MCF 10A (cell line): Measurements from ENCODE around the gene TMEM204. TPM values are rescaled to one million over a fixed set of nuclear protein-coding genes. Genes with fewer than 3 reads are reported as not detected.

Experiments
- BruUV-seq: library from RNA; stranded (reverse); fragments of 400-500 nt; replicated peaks from 2 replicates; lab custom pipeline; 2021; lab: Mats Ljungman, UMichigan
- CTCF ChIA-PET: fragments of 300-600 bp; sonication (Branson Sonifier 250); formaldehyde crosslinking; extraction: SDS; loops from one replicate; lab custom pipeline; 2021; ENCODE audit warnings: antibody characterized with exemption, inconsistent platforms; lab: Yijun Ruan, JAX
- POLR2A ChIA-PET: fragments of 300-600, 350-650 bp; sonication (Branson Sonifier 250); formaldehyde crosslinking; extraction: SDS; loops from one replicate; lab custom pipeline; 2020; ENCODE audit warnings: antibody characterized with exemption, inconsistent platforms; lab: Yijun Ruan, JAX
- DNase-seq: peaks from one replicate; pipeline ENCODE4 v3.0.0-alpha.2; 2018; ENCODE audit not compliant: unreplicated experiment
- H3K27ac Mint-ChIP-seq: one replicate; pipeline ENCODE4 v1.8.0; 2022; ENCODE audit warnings: mild to moderate bottlenecking, low read depth, mixed read lengths; ENCODE audit not compliant: unreplicated experiment
- H3K27me3 Mint-ChIP-seq: one replicate; pipeline ENCODE4 v1.8.0; 2022; ENCODE audit warnings: mixed read lengths; ENCODE audit not compliant: insufficient read depth, unreplicated experiment
- H3K36me3 Mint-ChIP-seq: one replicate; pipeline ENCODE4 v1.8.0; 2022; ENCODE audit warnings: mild to moderate bottlenecking, moderate library complexity, mixed read lengths; ENCODE audit not compliant: insufficient read depth, unreplicated experiment
- H3K4me1 Mint-ChIP-seq: one replicate; pipeline ENCODE4 v1.8.0; 2022; ENCODE audit warnings: mixed read lengths; ENCODE audit not compliant: insufficient read depth, unreplicated experiment
- H3K4me3 Mint-ChIP-seq: one replicate; pipeline ENCODE4 v1.8.0; 2022; ENCODE audit warnings: mild to moderate bottlenecking, moderate library complexity, mixed read lengths; ENCODE audit not compliant: unreplicated experiment
- H3K9me3 Mint-ChIP-seq: one replicate; pipeline ENCODE4 v1.8.0; 2022; ENCODE audit warnings: mixed read lengths; ENCODE audit not compliant: unreplicated experiment
- CTCF ChIP-seq: fragments of 200-600 bp; IDR thresholded peaks from one replicate; pipeline ENCODE4 v1.8.0; 2022; ENCODE audit warnings: antibody characterized with exemption, mild to moderate bottlenecking; ENCODE audit not compliant: unreplicated experiment
- intact Hi-C: fragments of 100-400 bp; cut with micrococcal nuclease; formaldehyde crosslinking; loops from 2 replicates; pipeline ENCODE4 v1.14.1; 2022
- total RNA-seq: library from RNA; stranded (reverse); gene quantifications from 2 replicates; pipeline ENCODE4 v1.2.3, GENCODE V29; 2022

TMEM204 gene
- total RNA-seq, 1 experiment from 2014 or later, result not detected

GRCh38 chr16:1548727-1549126 lies 15.3 kb downstream of the TMEM204 start:
- Mint-ChIP-seq H3K4me1 (peaks cover 2% of the 10 kb centered on the region), H3K4me3 (no peak overlapping the region)

GRCh38 chr16:1550069-1550468 lies 16.6 kb downstream of the TMEM204 start:
- no peak for TF ChIP-seq CTCF
- H3K27ac Mint-ChIP-seq, result no peak overlapping the region
- intact Hi-C loops, result no loop called here
- DNase-seq, result no peak
- peaks cover 27% of the 10 kb centered on the region for H3K36me3 Mint-ChIP-seq
- CTCF ChIA-PET, result no interaction called here
- no peaks in the 10 kb centered on the region for H3K9me3 Mint-ChIP-seq
- H3K27me3 Mint-ChIP-seq, result no peaks in the 10 kb centered on the region
- H3K4me3 Mint-ChIP-seq, result no peak overlapping the region
- no peaks in the 10 kb centered on the region for H3K4me1 Mint-ChIP-seq
- no TSS peak for BruUV-seq
- POLR2A ChIA-PET, result no interaction called here

More at GRCh38 chr16:1548727-1549126, 15.3 kb downstream of the TMEM204 start:
- intact Hi-C loops, result no loop called here
- no peak overlapping the region for H3K27ac Mint-ChIP-seq
- ChIA-PET POLR2A (no interaction called here), CTCF (no interaction called here)
- DNase-seq, result no peak
- BruUV-seq, result no TSS peak
- no peaks in the 10 kb centered on the region for H3K9me3 Mint-ChIP-seq
- H3K27me3 Mint-ChIP-seq, result no peaks in the 10 kb centered on the region
- no peak for TF ChIP-seq CTCF
- H3K36me3 Mint-ChIP-seq, result peaks cover 24% of the 10 kb centered on the region

- intact Hi-C loops, result no loop called here
- no peaks in the 10 kb centered on the region for H3K27me3 Mint-ChIP-seq
Observed at GRCh38 chr16:1550696-1551095, 17.2 kb downstream of the TMEM204 start.

GRCh38 chr16:1551166-1551565 lies 17.7 kb downstream of the TMEM204 start:
- no peaks in the 10 kb centered on the region for H3K4me1 Mint-ChIP-seq
- H3K27me3 Mint-ChIP-seq, result no peaks in the 10 kb centered on the region
- ChIA-PET CTCF (interaction anchor here (0.6 kb wide), 2 partner anchors 83 to 293 kb away, joined by 3 read pairs; no protein-coding TSS in a partner anchor), POLR2A (interaction anchor here (0.6 kb wide), 1 partner anchor 53 kb away, joined by 3 read pairs; no protein-coding TSS in a partner anchor)
- H3K9me3 Mint-ChIP-seq, result no peaks in the 10 kb centered on the region
- no peak overlapping the region for H3K27ac Mint-ChIP-seq
- intact Hi-C loops, result no loop called here
- TF ChIP-seq CTCF, result no peak
- no peak overlapping the region for H3K4me3 Mint-ChIP-seq
- no TSS peak for BruUV-seq
- peaks cover 33% of the 10 kb centered on the region for H3K36me3 Mint-ChIP-seq
- DNase-seq, result no peak

More at GRCh38 chr16:1550696-1551095, 17.2 kb downstream of the TMEM204 start:
- Mint-ChIP-seq H3K27ac (no peak overlapping the region), H3K4me3 (no peak overlapping the region), H3K4me1 (no peaks in the 10 kb centered on the region), H3K9me3 (no peaks in the 10 kb centered on the region), H3K36me3 (peaks cover 31% of the 10 kb centered on the region)
- TF ChIP-seq CTCF, result no peak
- no peak for DNase-seq
- POLR2A ChIA-PET, result no interaction called here
- BruUV-seq, result no TSS peak
- CTCF ChIA-PET, result interaction anchor here (0.6 kb wide), 1 partner anchor 83 kb away, joined by 3 read pairs; no protein-coding TSS in a partner anchor
